Gastrocnemius medialis (tissue), 4 donors: ENCODE measurements around the gene ZBTB7B.

Experiments used
- CTCF ChIP-seq, 5 experiments: fragments of 450-650 bp in 3 of 5; fragments of 200-600 bp in 2 of 5; sonication (generic) in 2 of 5; IDR thresholded peaks in 4 of 5; conservative IDR thresholded peaks in 1 of 5; 1 replicate in 4 of 5; 2 replicates in 1 of 5; pipeline ENCODE4 v1.5.1; 2016 to 2019; ENCODE audit warnings: antibody characterized with exemption in 5 of 5, mild to moderate bottlenecking in 3 of 5, moderate library complexity in 3 of 5
- POLR2A ChIP-seq, 2 donors: fragments of 450-650 bp; IDR thresholded peaks; one replicate each; pipeline ENCODE4 v1.6.1; 2017; ENCODE audit warnings: antibody characterized with exemption in 2 of 2, mild to moderate bottlenecking in 2 of 2, moderate library complexity in 2 of 2

GRCh38 chr1:155013632-155014031 lies 11.0 kb downstream of the ZBTB7B start:
- TF ChIP-seq CTCF (IDR thresholded peaks at IDR 0.05 in 4 of 5, conservative IDR thresholded peaks at IDR 0.05 in 1 of 5) (no peak), POLR2A (IDR thresholded peaks at IDR 0.05) (no peak)
